Caco-2 (cell line): ENCODE measurements around the gene NPHP4. TPM values are rescaled to one million over a fixed set of nuclear protein-coding genes. Genes with fewer than 3 reads are reported as not detected.

Source experiments
- BruUV-seq: library from RNA; stranded (reverse); fragments of 400-500 nt; replicated peaks from 2 replicates; lab custom pipeline; 2021; lab: Mats Ljungman, UMichigan
- CTCF ChIA-PET: fragments of 300-600 bp; sonication (Branson Sonifier 250); formaldehyde crosslinking; loops from one replicate; lab custom pipeline; 2022; ENCODE audit warnings: antibody characterized with exemption; lab: Charles Lee
- POLR2A ChIA-PET: fragments of 300-600 bp; sonication (Branson Sonifier 250); formaldehyde crosslinking; loops from one replicate; lab custom pipeline; 2022; ENCODE audit warnings: antibody characterized with exemption; lab: Charles Lee
- DNase-seq, 2 experiments: peaks; one replicate each; pipeline versions ENCODE4 v3.0.0 to v3.0.0-alpha.2; 2020 to 2022
- H3K27me3 ChIP-seq: replicated peaks from 2 replicates; pipeline ENCODE4 v1.6.0; 2011; ENCODE audit warnings: low read length; ENCODE audit not compliant: control insufficient read depth, insufficient read depth
- H3K36me3 ChIP-seq: 2 replicates; pipeline ENCODE4 v1.5.1; 2011; ENCODE audit warnings: low read length; ENCODE audit not compliant: control insufficient read depth, insufficient read depth
- H3K4me1 ChIP-seq: fragments of 250-450 bp; sonication (Bioruptor Pico); 2 replicates; pipeline ENCODE4 v1.5.1; 2020; ENCODE audit warnings: mild to moderate bottlenecking
- H3K4me3 ChIP-seq: 2 replicates; pipeline ENCODE4 v1.5.1; 2011; ENCODE audit warnings: low read depth, mild to moderate bottlenecking, control low read depth, low read length
- H3K9me3 ChIP-seq: fragments of 250-450 bp; sonication (Bioruptor Pico); 2 replicates; pipeline ENCODE4 v1.5.1; 2020; ENCODE audit warnings: mild to moderate bottlenecking, moderate library complexity
- H3K27ac Mint-ChIP-seq: one replicate; pipeline ENCODE4 v1.8.0; 2022; ENCODE audit warnings: mixed read lengths; ENCODE audit not compliant: unreplicated experiment
- H3K27me3 Mint-ChIP-seq: one replicate; pipeline ENCODE4 v1.8.0; 2022; ENCODE audit warnings: mixed read lengths; ENCODE audit not compliant: insufficient read depth, unreplicated experiment
- H3K36me3 Mint-ChIP-seq: one replicate; pipeline ENCODE4 v1.8.0; 2022; ENCODE audit warnings: mild to moderate bottlenecking, mixed read lengths; ENCODE audit not compliant: insufficient read depth, unreplicated experiment
- H3K4me1 Mint-ChIP-seq: one replicate; pipeline ENCODE4 v1.8.0; 2022; ENCODE audit warnings: low read depth, mixed read lengths; ENCODE audit not compliant: unreplicated experiment
- H3K4me3 Mint-ChIP-seq: one replicate; pipeline ENCODE4 v1.8.0; 2022; ENCODE audit warnings: mild to moderate bottlenecking, moderate library complexity, mixed read lengths; ENCODE audit not compliant: unreplicated experiment
- H3K9me3 Mint-ChIP-seq: one replicate; pipeline ENCODE4 v1.8.0; 2022; ENCODE audit warnings: mixed read lengths; ENCODE audit not compliant: unreplicated experiment
- intact Hi-C: fragments of 100-400 bp; cut with micrococcal nuclease; formaldehyde crosslinking; loops from one replicate; pipeline ENCODE4 v1.10.0; 2022; ENCODE audit not compliant: unreplicated experiment
- total RNA-seq: library from RNA; stranded (reverse); gene quantifications from 2 replicates; pipeline ENCODE4 v1.2.3, GENCODE V29; 2022
- TF ChIP-seq, protein P1 (sequence below), 2 experiments: fragments of 200-600 bp in 1 of 2; IDR thresholded peaks; 1 replicate in 1 of 2; 2 replicates in 1 of 2; pipeline versions ENCODE4 v1.5.1 to v1.8.0; 2011 to 2022; ENCODE audit warnings: antibody characterized with exemption in 1 of 2, control low read depth in 1 of 2, inconsistent platforms in 1 of 2, low read depth in 1 of 2, low read length in 1 of 2, mild to moderate bottlenecking in 1 of 2, moderate library complexity in 1 of 2; ENCODE audit not compliant: insufficient read depth in 1 of 2, severe bottlenecking in 1 of 2, unreplicated experiment in 1 of 2

The NPHP4 gene
- total RNA-seq, 1 experiment from 2014 or later, result 12.3 TPM

DNA sequence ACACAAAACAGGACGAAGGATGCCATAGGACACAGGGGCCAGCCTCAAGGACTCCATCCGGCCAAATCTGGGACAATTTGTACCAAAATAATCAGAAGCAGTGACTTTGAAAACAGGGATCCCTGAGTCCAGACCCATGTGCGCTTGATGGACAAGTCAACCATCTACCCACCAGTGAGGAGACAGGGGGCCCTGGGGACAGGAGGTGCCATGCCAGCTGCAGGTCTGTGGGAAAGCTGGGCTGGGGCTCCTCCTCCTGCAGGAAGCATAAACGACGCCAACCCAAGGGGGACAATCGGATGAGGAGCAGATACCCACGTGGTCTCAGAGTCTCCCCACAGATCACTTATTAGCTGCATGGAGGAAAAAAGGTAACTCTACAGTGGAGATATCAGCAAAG lies 50.6 kb downstream of the NPHP4 start:
- Mint-ChIP-seq H3K4me1 (no peaks in the 10 kb centered on the region), H3K27ac (no peak overlapping the region), H3K9me3 (no peaks in the 10 kb centered on the region), H3K36me3 (no peaks in the 10 kb centered on the region), H3K4me3 (no peak overlapping the region), H3K27me3 (no peaks in the 10 kb centered on the region)
- BruUV-seq, result no TSS peak
- TF ChIP-seq, protein P1, sequence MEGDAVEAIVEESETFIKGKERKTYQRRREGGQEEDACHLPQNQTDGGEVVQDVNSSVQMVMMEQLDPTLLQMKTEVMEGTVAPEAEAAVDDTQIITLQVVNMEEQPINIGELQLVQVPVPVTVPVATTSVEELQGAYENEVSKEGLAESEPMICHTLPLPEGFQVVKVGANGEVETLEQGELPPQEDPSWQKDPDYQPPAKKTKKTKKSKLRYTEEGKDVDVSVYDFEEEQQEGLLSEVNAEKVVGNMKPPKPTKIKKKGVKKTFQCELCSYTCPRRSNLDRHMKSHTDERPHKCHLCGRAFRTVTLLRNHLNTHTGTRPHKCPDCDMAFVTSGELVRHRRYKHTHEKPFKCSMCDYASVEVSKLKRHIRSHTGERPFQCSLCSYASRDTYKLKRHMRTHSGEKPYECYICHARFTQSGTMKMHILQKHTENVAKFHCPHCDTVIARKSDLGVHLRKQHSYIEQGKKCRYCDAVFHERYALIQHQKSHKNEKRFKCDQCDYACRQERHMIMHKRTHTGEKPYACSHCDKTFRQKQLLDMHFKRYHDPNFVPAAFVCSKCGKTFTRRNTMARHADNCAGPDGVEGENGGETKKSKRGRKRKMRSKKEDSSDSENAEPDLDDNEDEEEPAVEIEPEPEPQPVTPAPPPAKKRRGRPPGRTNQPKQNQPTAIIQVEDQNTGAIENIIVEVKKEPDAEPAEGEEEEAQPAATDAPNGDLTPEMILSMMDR (IDR thresholded peaks at IDR 0.05; ENCODE audit: insufficient read depth in 1 of 2, low read depth in 1 of 2, low read length in 1 of 2, severe bottlenecking in 1 of 2, unreplicated experiment in 1 of 2), result no peak
- Histone ChIP-seq H3K9me3 (no peaks in the 10 kb centered on the region), H3K4me3 (no peak overlapping the region), H3K36me3 (no peaks in the 10 kb centered on the region), H3K27me3 (no peaks in the 10 kb centered on the region), H3K4me1 (no peaks in the 10 kb centered on the region)
- ChIA-PET CTCF (no interaction called here), POLR2A (no interaction called here)
- no peak for DNase-seq
- intact Hi-C loops, result no loop called here

DNA sequence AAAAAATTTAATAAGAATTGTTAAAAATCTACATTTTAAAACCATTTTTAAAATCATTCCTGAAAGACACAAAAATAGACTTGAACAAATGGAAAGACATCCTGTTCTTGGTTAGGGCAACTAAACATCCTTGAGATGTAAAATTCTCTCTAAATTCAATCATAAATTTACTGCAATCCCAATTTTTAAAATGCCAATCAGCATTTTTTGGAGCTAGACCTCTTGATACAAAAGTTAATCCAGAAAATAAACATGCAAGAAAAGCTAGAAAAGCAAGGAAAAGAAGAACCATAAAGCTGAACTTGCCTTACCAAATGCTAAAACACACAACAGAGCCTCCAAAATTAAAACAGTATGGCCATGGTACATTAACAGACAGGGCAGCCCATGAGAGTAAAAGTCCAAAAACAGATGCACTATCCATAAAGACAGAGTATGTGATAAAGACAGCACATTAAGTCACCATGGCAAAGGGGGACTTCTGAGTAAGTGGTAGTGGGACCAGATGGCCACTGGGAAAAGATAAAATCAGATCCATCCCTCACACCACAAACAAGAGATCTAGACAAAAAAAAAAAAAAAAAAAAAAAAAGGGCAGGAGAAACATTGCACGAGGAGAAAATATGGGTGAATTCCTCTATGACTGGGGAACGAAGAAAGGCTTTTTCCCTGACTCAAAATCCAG lies 51.4 kb downstream of the NPHP4 start:
- intact Hi-C loops, result no loop called here
- Histone ChIP-seq H3K9me3 (no peaks in the 10 kb centered on the region), H3K36me3 (no peaks in the 10 kb centered on the region), H3K4me1 (no peaks in the 10 kb centered on the region), H3K4me3 (no peak overlapping the region), H3K27me3 (no peaks in the 10 kb centered on the region)
- ChIA-PET CTCF (no interaction called here), POLR2A (no interaction called here)
- no TSS peak for BruUV-seq
- Mint-ChIP-seq H3K4me3 (no peak overlapping the region), H3K27ac (no peak overlapping the region), H3K4me1 (no peaks in the 10 kb centered on the region), H3K36me3 (no peaks in the 10 kb centered on the region), H3K27me3 (no peaks in the 10 kb centered on the region), H3K9me3 (no peaks in the 10 kb centered on the region)
- no peak for DNase-seq
- TF ChIP-seq, protein P1 (IDR thresholded peaks at IDR 0.05; ENCODE audit: insufficient read depth in 1 of 2, low read depth in 1 of 2, low read length in 1 of 2, severe bottlenecking in 1 of 2, unreplicated experiment in 1 of 2), result no peak

DNA sequence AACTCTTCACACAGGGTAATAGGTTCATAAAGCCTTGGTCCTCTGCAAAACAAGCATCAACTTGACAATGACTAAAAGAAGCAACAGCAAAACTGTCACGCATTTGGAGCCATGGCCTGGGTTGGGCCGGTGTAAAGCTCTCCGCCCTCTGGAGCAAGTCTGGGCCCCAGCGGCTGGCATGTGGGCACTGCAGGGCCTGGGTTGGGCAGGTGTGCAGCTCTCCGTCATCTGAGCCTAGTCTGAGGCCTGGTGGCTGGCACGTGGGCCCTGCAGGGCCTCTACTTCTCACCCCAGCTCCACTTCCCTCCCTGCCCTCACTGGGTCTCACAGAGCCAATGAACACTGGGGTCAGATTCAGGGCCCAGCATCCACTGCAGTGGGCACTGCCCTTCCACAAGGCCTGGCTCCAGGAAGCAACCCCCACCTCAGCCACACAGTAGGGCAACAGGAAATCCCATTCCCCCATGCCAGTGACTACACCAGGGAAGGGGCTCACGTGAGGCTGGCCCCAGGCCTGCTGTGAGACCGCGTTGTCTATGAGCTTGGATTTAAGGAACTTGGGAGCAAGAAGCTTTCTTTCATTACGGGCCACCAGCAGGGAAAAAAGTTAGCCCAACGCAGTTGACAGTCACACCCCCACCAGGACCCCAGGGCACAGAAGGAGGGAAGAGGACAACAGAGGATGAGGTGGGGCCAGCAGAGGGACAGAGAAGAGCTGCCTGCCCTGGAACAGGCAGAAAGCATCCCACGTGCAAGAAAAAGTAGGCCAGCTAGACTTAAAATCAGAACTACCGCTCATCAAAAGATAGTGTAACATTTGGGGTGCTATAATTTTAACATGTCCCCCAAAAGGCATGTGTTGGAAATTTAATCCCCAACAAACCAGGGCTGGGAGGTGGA lies 52.7 kb downstream of the NPHP4 start:
- H3K9me3 ChIP-seq, result no peaks in the 10 kb centered on the region
- no TSS peak for BruUV-seq
- POLR2A ChIA-PET, result no interaction called here

More for the DNA sequence above, 52.7 kb downstream of the NPHP4 start:
- H3K27me3 ChIP-seq, result no peaks in the 10 kb centered on the region
- no peak overlapping the region for H3K27ac Mint-ChIP-seq
- intact Hi-C loops, result no loop called here
- CTCF ChIA-PET, result no interaction called here
- no peaks in the 10 kb centered on the region for H3K4me1 ChIP-seq
- no peaks in the 10 kb centered on the region for H3K36me3 Mint-ChIP-seq
- H3K27me3 Mint-ChIP-seq, result no peaks in the 10 kb centered on the region
- no peaks in the 10 kb centered on the region for H3K36me3 ChIP-seq
- no peak for DNase-seq
- no peaks in the 10 kb centered on the region for H3K9me3 Mint-ChIP-seq
- TF ChIP-seq, protein P1 (IDR thresholded peaks at IDR 0.05; ENCODE audit: insufficient read depth in 1 of 2, low read depth in 1 of 2, low read length in 1 of 2, severe bottlenecking in 1 of 2, unreplicated experiment in 1 of 2), result no peak
- H3K4me1 Mint-ChIP-seq, result no peaks in the 10 kb centered on the region
- no peak overlapping the region for H3K4me3 Mint-ChIP-seq
- H3K4me3 ChIP-seq, result no peak overlapping the region
